ENCODE measurements around the gene MYZAP. TPM values are rescaled to one million over a fixed set of nuclear protein-coding genes. Genes with fewer than 3 reads are reported as not detected.

Gene MYZAP
- total and polyA plus RNA-seq, 2 of the 13 experiments (the other 11 are each of a cell fraction or from before 2014, with no cell fraction given) = not detected

DNA sequence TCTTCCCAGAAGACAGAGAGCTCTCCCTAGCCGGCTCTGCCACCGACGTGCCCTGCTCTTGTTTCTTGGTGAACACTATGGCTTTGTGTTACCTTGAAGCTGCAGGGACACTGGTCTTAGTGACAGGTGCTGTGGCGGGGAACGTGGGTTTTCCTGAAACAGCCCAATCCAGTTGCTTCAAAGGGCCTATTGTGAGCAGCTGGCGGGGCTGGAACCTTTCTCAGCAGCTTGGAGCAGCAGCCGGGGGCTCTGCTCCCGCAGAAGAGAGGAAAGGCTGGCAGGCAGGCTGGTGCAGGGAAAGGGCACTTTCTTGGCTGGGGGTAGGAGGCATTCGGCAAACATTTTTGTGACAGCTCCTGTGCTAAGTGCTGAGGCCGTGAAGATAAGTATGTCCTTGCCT is 12.8 kb downstream of the MYZAP start (continued):
- TF ChIP-seq, protein P1, sequence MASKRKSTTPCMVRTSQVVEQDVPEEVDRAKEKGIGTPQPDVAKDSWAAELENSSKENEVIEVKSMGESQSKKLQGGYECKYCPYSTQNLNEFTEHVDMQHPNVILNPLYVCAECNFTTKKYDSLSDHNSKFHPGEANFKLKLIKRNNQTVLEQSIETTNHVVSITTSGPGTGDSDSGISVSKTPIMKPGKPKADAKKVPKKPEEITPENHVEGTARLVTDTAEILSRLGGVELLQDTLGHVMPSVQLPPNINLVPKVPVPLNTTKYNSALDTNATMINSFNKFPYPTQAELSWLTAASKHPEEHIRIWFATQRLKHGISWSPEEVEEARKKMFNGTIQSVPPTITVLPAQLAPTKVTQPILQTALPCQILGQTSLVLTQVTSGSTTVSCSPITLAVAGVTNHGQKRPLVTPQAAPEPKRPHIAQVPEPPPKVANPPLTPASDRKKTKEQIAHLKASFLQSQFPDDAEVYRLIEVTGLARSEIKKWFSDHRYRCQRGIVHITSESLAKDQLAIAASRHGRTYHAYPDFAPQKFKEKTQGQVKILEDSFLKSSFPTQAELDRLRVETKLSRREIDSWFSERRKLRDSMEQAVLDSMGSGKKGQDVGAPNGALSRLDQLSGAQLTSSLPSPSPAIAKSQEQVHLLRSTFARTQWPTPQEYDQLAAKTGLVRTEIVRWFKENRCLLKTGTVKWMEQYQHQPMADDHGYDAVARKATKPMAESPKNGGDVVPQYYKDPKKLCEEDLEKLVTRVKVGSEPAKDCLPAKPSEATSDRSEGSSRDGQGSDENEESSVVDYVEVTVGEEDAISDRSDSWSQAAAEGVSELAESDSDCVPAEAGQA (IDR thresholded peaks at IDR 0.05; ENCODE audit: low read depth) = no peak
- TF ChIP-seq, protein P1 (CRISPR knock-in tag; IDR thresholded peaks at IDR 0.05; ENCODE audit: borderline replicate concordance) = no peak
- no peak for TF ChIP-seq KMT2B (CRISPR knock-in tag; IDR thresholded peaks at IDR 0.05)
- no peak for TF ChIP-seq ZNF350 (CRISPR knock-in tag; IDR thresholded peaks at IDR 0.05; ENCODE audit: borderline replicate concordance, low read depth)
- TF ChIP-seq HDAC1 (CRISPR knock-in tag; IDR thresholded peaks at IDR 0.05) = no peak

DNA sequence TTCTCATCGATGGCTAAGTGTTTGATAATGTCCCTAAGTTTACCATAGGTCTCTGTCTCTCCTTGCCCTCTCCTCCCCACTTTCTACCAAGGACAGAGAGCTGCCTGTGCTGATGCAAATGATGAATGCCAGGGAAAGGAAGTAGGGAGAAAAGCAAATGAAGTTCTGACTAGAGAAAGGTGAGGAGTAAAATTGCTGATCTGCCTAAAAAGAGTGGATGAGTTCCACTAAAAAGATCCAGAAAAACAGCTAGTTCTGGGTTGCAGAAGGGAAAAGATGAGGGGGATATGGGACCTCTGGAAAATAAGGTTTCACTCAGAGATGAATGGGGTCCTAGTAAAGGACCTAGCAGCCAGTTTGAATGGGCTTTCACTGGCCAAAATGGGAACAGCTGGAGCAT is 13.8 kb downstream of the MYZAP start:
- no peak overlapping the region for H3K4me2 ChIP-seq (ENCODE audit: low read depth, low read length)
- DNase-seq (ENCODE audit: low spot score) (no peak), FAIRE-seq (no peak), ATAC-seq (no peak)
- H3K79me2 ChIP-seq (ENCODE audit: insufficient read depth, low read length) = no peaks in the 10 kb centered on the region
- peaks cover 1 to 32% of the 10 kb centered on the region in 2 experiments; a peak in 2 of 5 replicates for H3K27me3 ChIP-seq (ENCODE audit: control insufficient read depth in 1 of 2, insufficient read depth in 2 of 2, low read length in 2 of 2)
- H3K4me3 ChIP-seq (replicated peaks in 1 of 3; ENCODE audit: insufficient read depth in 1 of 3, low read depth in 2 of 3, low read length in 3 of 3) = no peak overlapping the region
- H2AFZ ChIP-seq (ENCODE audit: low read length) = no peak overlapping the region
- intact Hi-C loops (cut with micrococcal nuclease; ENCODE audit: unreplicated experiment) = no loop called here
- POLR2A ChIA-PET = no interaction called here
- no peak overlapping the region for H3K27ac ChIP-seq (ENCODE audit: extremely low read length, insufficient read depth, low read length)
- no peaks in the 10 kb centered on the region for H4K20me1 ChIP-seq (ENCODE audit: insufficient read depth, low read length)
- BruUV-seq (replicated peaks) = no TSS peak
- H3K4me1 ChIP-seq (ENCODE audit: insufficient read depth, low read length) = peaks cover 7% of the 10 kb centered on the region
- no peak overlapping the region for H3K9ac ChIP-seq (ENCODE audit: insufficient read depth, low read depth, low read length)
- in situ Hi-C loops (cut with HindIII; ENCODE audit: extremely low pct_ligation_motif_present, low pct_unique_long_range_greater_than_20kb) = no loop called here
- CTCF ChIA-PET (ENCODE audit: low intra/inter-chr PET ratio, low total read pairs) = no interaction called here
- H3K9me3 ChIP-seq (ENCODE audit: low read length) = no peaks in the 10 kb centered on the region
- 4% methylated on average over 1 of the region's 1 CpG for WGBS (ENCODE audit: low lambda C conversion rate)
- TF ChIP-seq MAFK (conservative IDR thresholded peaks at IDR 0.05 in 1 of 2, IDR thresholded peaks at IDR 0.05 in 1 of 2; ENCODE audit: low read length in 2 of 2) (peak; percentile 28 to 37; a peak in 2 of 4 replicates), KAT8 (CRISPR knock-in tag; IDR thresholded peaks at IDR 0.05) (no peak)
- TF ChIP-seq, protein P2, sequence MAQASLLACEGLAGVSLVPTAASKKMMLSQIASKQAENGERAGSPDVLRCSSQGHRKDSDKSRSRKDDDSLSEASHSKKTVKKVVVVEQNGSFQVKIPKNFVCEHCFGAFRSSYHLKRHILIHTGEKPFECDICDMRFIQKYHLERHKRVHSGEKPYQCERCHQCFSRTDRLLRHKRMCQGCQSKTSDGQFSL (CRISPR knock-in tag; IDR thresholded peaks at IDR 0.05) = no peak
- H3K36me3 ChIP-seq (replicated peaks in 1 of 2; ENCODE audit: control insufficient read depth in 1 of 2, insufficient read depth in 2 of 2, low read length in 2 of 2) = no peaks in the 10 kb centered on the region
